GM19099 (cell line): ENCODE data around the gene MROH8.

Experiments
- POLR2A ChIP-seq: IDR thresholded peaks from 3 replicates; pipeline ENCODE4 v1.6.1; 2011; ENCODE audit warnings: low read depth; ENCODE audit not compliant: insufficient read length; ENCODE audit errors: extremely low read depth

The MROH8 gene

DNA sequence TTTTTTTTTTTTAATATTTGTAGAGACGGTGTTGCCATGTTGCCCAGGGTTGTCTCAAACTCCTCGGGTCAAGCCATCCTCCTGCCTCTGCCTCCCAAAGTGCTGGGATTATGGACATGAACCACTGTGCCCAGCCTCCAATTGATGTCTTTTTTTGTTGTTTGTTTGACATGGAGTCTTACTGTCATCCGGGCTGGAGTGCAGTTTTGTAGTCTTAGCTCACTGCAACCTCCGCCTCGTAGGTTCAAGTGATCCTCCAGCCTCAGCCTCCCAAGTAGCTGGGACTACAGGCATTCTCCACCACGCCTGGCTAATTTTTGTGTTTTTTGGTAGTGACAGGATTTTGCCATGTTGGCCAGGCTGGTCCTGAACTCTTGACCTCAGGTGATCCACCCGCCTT is 9.4 kb upstream of the MROH8 start:
- TF ChIP-seq POLR2A = no peak

- TF ChIP-seq POLR2A = no peak
Measured at GRCh38 chr20:37185686-37186085, 6.3 kb upstream of the MROH8 start.

GRCh38 chr20:37179683-37180524 is 556 bp upstream of the MROH8 start:
- no peak for TF ChIP-seq POLR2A

DNA sequence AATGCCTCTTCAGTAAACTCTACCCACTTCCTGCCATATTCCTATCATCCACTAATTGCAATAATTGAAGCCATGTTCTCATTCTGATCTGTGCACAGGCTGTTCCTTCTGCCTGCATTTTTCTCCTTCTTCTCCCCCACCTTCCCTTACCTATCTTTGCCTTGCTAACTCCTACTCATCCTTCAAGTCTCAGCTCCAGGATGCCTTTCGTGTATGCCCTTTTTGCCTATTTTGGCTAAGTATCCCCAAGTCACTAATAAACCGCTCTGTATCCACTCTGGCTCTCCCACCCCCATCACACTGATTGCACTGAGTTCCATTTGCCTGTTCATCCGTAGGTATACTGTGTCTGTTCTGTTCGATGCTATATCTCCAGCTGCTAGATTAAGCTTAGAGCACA is 6.5 kb downstream of the MROH8 start:
- no peak for TF ChIP-seq POLR2A

DNA sequence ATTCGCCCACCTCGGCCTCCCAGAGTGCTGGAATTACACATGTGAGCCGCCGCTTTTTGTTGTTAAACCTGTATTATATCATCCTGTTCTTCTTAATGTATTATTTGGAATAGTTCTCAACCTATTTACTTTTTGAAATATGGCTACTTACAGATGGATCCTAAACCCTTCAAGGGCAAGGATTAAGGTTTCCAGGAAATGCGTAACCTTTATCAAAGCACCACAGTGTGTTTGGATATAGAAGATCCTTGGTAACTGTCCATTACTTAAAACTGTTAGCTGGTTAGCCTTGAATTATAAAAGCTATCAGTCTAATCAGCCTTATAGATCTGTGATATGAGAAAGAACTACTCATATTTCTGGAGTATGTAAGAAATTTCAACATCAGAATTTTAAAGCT is 12.5 kb downstream of the MROH8 start:
- no peak for TF ChIP-seq POLR2A

DNA sequence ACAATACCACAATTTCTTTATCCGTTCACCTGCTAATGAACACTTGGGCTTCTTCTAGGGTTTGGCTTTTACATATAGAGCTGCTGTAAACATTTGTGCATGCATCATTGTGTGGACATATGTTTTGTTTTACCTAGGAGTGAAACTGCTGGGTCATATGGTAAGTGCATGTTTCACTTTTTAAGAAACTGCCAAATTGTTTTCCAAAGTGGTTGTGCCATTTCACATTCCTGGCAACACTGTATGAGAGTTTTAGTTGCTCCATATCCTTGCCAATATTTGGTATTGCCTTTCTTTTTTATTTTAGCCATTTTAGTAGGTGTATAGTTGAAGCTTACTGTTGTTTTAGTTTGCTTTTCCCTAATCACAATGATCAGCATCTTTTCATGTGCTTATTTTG is 14.3 kb downstream of the MROH8 start:
- TF ChIP-seq POLR2A = no peak

GRCh38 chr20:37163832-37164554 is 15.4 kb downstream of the MROH8 start:
- no peak for TF ChIP-seq POLR2A

- TF ChIP-seq POLR2A = no peak
Measured at GRCh38 chr20:37162646-37163045, 16.7 kb downstream of the MROH8 start.

GRCh38 chr20:37161830-37162549 is 17.4 kb downstream of the MROH8 start:
- TF ChIP-seq POLR2A = no peak

DNA sequence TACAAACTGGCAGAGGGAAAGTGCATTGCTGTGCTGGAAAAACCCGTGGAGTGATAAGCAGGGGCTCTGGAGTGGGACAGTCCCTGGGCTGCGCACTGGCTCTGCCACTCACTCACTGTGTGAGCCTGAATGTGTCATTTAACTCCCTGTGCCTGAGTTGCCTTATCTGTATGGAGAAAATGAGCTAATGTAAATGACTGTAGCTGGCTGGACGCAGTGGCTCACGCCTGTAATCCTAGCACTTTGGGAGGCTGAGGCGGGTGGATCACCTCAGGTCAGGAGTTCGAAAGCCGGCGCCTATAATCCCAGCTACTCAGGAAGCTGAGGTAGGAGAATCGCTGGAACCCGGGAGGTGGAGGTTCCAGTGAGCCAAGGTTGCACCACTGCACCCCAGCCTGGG is 18.7 kb downstream of the MROH8 start:
- TF ChIP-seq POLR2A = no peak

- no peak for TF ChIP-seq POLR2A
Measured at GRCh38 chr20:37158248-37158647, 21.1 kb downstream of the MROH8 start.

DNA sequence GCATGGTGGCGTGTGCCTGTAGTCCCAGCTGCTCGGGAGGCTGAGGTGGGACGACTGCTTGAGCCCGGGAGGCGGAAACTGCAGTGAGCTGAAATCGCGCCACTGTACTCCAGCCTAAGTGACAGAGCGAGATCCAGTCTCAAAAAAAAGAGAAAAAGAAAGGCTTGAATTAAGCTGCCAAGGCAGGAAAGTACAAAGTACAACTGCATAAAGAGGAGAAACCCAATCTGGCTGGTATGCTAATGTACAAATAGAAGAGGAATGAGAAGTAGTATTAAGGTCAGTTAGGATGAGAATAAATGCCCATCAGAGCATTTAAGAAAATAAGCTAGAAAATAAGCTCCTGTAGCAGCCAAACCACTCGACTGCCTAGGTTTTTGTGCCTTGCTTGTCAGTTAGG is 23.4 kb downstream of the MROH8 start:
- no peak for TF ChIP-seq POLR2A

DNA sequence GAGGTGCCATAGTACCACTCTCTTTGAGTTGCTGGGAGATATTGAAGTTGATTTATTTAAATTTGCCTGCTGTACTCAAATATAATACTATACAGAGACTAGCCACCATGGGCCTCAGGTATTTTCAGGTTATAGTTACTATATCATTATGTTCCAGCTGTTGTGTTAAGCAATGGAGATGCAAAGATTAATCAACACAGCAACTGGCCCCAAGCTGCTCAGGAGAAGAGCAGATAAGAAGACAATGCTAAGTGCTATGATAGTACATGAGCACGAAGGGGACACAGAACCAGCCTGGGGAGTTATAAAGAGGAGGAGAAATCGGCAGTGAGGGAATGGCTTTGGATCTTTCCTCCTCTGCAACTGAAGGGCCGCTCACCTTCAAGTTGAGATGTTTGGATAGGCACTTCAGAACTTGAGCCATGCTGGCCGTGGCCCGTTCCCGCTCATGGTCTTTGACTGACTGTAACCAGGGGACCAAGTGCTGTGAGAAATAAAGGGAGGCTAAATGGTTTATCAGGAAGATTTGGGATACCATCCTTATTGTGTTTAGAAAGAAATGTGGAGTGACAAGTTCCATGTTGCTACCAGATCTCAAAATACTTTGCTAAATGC is 24.6 kb downstream of the MROH8 start:
- no peak for TF ChIP-seq POLR2A

- TF ChIP-seq POLR2A = no peak
Measured at GRCh38 chr20:37152284-37152683, 27.1 kb downstream of the MROH8 start.

DNA sequence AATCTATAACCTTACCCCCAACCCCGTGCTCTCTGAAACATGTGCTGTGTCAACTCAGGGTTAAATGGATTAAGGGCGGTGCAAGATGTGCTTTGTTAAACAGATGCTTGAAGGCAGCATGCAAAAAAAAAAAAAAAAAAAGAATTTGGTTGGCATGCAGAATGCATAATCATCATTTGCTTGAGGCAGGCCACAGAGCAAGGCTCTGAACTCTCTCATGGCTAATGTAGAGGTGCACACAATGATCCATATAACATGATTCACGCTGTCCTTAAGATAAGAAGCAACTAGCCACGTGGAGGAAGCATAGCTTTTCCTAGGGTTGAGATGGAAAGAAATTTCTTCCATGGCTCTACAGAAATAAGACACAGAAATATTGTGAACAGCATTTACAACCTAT is 27.8 kb downstream of the MROH8 start:
- TF ChIP-seq POLR2A = no peak
